Liver (tissue), 3 donors: Measurements from ENCODE around the gene SCN2A.

ENCODE experiments used
- CTCF ChIP-seq: fragments of 150-350 bp; IDR thresholded peaks from 2 replicates; pipeline ENCODE4 v1.5.1; 2017; ENCODE audit warnings: improper control_type of control experiment, low read depth, low read length; ENCODE audit not compliant: missing input control
- FOXA1 ChIP-seq: IDR thresholded peaks from 2 replicates; pipeline ENCODE4 v1.6.1; 2016; ENCODE audit warnings: antibody characterized with exemption
- GABPA ChIP-seq, 2 donors: IDR thresholded peaks in 1 of 2; conservative IDR thresholded peaks in 1 of 2; 2 replicates each; pipeline ENCODE4 v1.6.1; 2016; ENCODE audit warnings: antibody characterized with exemption in 2 of 2, mild to moderate bottlenecking in 1 of 2, moderate library complexity in 1 of 2
- HNF4G ChIP-seq: IDR thresholded peaks from 2 replicates; pipeline ENCODE4 v1.6.1; 2016; ENCODE audit warnings: antibody characterized with exemption
- JUND ChIP-seq, 2 donors: IDR thresholded peaks; 2 replicates each; pipeline ENCODE4 v1.6.1; 2016; ENCODE audit warnings: antibody characterized with exemption in 2 of 2
- MAX ChIP-seq: IDR thresholded peaks from 2 replicates; pipeline ENCODE4 v1.6.1; 2016; ENCODE audit warnings: antibody characterized with exemption
- NR2F2 ChIP-seq: IDR thresholded peaks from 2 replicates; pipeline ENCODE4 v1.6.1; 2016; ENCODE audit warnings: antibody characterized with exemption
- RAD21 ChIP-seq, 2 donors: IDR thresholded peaks; 2 replicates each; pipeline ENCODE4 v1.6.1; 2016; ENCODE audit warnings: antibody characterized with exemption in 2 of 2, mild to moderate bottlenecking in 2 of 2
- REST ChIP-seq: IDR thresholded peaks from 2 replicates; pipeline ENCODE4 v1.6.1; 2016; ENCODE audit warnings: antibody characterized with exemption, mild to moderate bottlenecking
- SP1 ChIP-seq: IDR thresholded peaks from 2 replicates; pipeline ENCODE4 v1.6.1; 2018; ENCODE audit warnings: antibody characterized with exemption, mild to moderate bottlenecking
- TAF1 ChIP-seq: conservative IDR thresholded peaks from 2 replicates; pipeline ENCODE4 v1.6.1; 2016; ENCODE audit warnings: antibody characterized with exemption, mild to moderate bottlenecking
- YY1 ChIP-seq: IDR thresholded peaks from 2 replicates; pipeline ENCODE4 v1.6.1; 2016; ENCODE audit warnings: antibody characterized with exemption, mild to moderate bottlenecking
- ZBTB33 ChIP-seq: IDR thresholded peaks from 2 replicates; pipeline ENCODE4 v1.6.1; 2016; ENCODE audit warnings: antibody characterized with exemption
- donor health status: healthy.
- donor health status: healthy.

- TF ChIP-seq FOXA1 (no peak), CTCF (no peak), RAD21 (IDR thresholded peaks at IDR 0.05) (no peak), SP1 (no peak), MAX (no peak), JUND (IDR thresholded peaks at IDR 0.05) (no peak), REST (no peak), TAF1 (no peak), GABPA (IDR thresholded peaks at IDR 0.05 in 1 of 2, conservative IDR thresholded peaks at IDR 0.05 in 1 of 2) (no peak), ZBTB33 (no peak), YY1 (no peak), NR2F2 (no peak), HNF4G (no peak)
These were observed 19.7 kb upstream of the SCN2A start for GRCh38 chr2:165219481-165219880.
